SU-DHL-6 (cell line): ENCODE data around the gene BTBD2.

Experiments
- H2AFZ ChIP-seq: fragments of 200-600 bp; sonication (generic); 2 replicates; pipeline ENCODE4 v1.6.1; 2014; ENCODE audit warnings: low read depth, mild to moderate bottlenecking, moderate library complexity, mixed read lengths, antibody characterized with exemption, low read length; ENCODE audit not compliant: severe bottlenecking
- H3F3A ChIP-seq: fragments of 200-600 bp; shearing (Covaris generic); 2 replicates; pipeline ENCODE4 v1.6.0; 2016; ENCODE audit warnings: antibody characterized with exemption, mild to moderate bottlenecking; ENCODE audit not compliant: insufficient read depth
- H3K27ac ChIP-seq: fragments of 200-600 bp; sonication (generic); 2 replicates; pipeline ENCODE4 v1.5.1; 2016; ENCODE audit warnings: low read depth, mild to moderate bottlenecking, low read length, moderate library complexity, mixed read lengths
- H3K27me3 ChIP-seq: fragments of 200-600 bp; sonication (generic), shearing (Covaris generic); 2 replicates; pipeline ENCODE4 v1.6.0; 2014; ENCODE audit warnings: mild to moderate bottlenecking, low read length
- H3K36me3 ChIP-seq: fragments of 200-600 bp; sonication (generic); 2 replicates; pipeline ENCODE4 v1.6.1; 2014; ENCODE audit warnings: mild to moderate bottlenecking, low read length, mixed read lengths
- H3K4me2 ChIP-seq: fragments of 300-600, 200-600 bp; shearing (Covaris generic), sonication (generic); 2 replicates; pipeline ENCODE4 v1.6.0; 2014; ENCODE audit warnings: low read length, low read depth, mild to moderate bottlenecking; ENCODE audit not compliant: poor library complexity, severe bottlenecking
- H3K4me3 ChIP-seq: fragments of 200-600 bp; sonication (generic); 2 replicates; pipeline ENCODE4 v1.5.1; 2014; ENCODE audit warnings: antibody characterized with exemption, low read length, mild to moderate bottlenecking, mixed read lengths; ENCODE audit not compliant: insufficient read depth, poor library complexity, severe bottlenecking
- H3K79me2 ChIP-seq: fragments of 200-600 bp; sonication (generic); 2 replicates; pipeline ENCODE4 v1.6.1; 2014; ENCODE audit warnings: mild to moderate bottlenecking, low read length, moderate library complexity; ENCODE audit not compliant: insufficient read depth
- H3K9ac ChIP-seq: fragments of 200-600 bp; sonication (generic); 2 replicates; pipeline ENCODE4 v1.7.0; 2014; ENCODE audit warnings: mild to moderate bottlenecking, low read length
- H3K9me2 ChIP-seq: fragments of 200-600 bp; sonication (generic); replicated peaks from 2 replicates; pipeline ENCODE4 v1.6.1; 2014; ENCODE audit warnings: low read length; ENCODE audit not compliant: insufficient read depth
- H3K9me3 ChIP-seq: fragments of 200-600 bp; sonication (generic); 2 replicates; pipeline ENCODE4 v1.6.1; 2014; ENCODE audit warnings: low read length, mixed read lengths; ENCODE audit not compliant: insufficient read depth
- H4K20me1 ChIP-seq: fragments of 200-600 bp; sonication (generic); 2 replicates; pipeline ENCODE4 v1.6.1; 2014; ENCODE audit warnings: low read depth, mild to moderate bottlenecking, antibody characterized with exemption, low read length, moderate library complexity, mixed read lengths
- CTCF ChIP-seq: fragments of 200-600 bp; sonication (generic); IDR thresholded peaks from one replicate; pipeline ENCODE4 v1.5.1; 2017; ENCODE audit warnings: antibody characterized with exemption, mild to moderate bottlenecking, low read length, moderate library complexity; ENCODE audit not compliant: insufficient read depth, poor library complexity, severe bottlenecking
- EZH2phosphoT487 ChIP-seq: fragments of 200-600 bp; sonication (generic), shearing (Covaris generic); conservative IDR thresholded peaks from 2 replicates; pipeline ENCODE4 v1.6.1; 2018; ENCODE audit warnings: mild to moderate bottlenecking, antibody characterized with exemption, low read length, moderate library complexity, mixed read lengths

BTBD2 gene

GRCh38 chr19:1953037-1953436, 62.5 kb downstream of the BTBD2 start:
- H3K79me2 ChIP-seq: peaks cover 52% of the 10 kb centered on the region

GRCh38 chr19:1952635-1953034, 62.9 kb downstream of the BTBD2 start:
- TF ChIP-seq CTCF (no peak), EZH2phosphoT487 (no peak)
- Histone ChIP-seq H3K79me2 (peaks cover 56% of the 10 kb centered on the region), H4K20me1 (no peaks in the 10 kb centered on the region), H3K36me3 (no peaks in the 10 kb centered on the region), H3F3A (no peaks in the 10 kb centered on the region), H3K9ac (no peak overlapping the region), H3K27me3 (no peaks in the 10 kb centered on the region), H2AFZ (no peak overlapping the region), H3K4me2 (no peak overlapping the region), H3K9me2 (no peaks in the 10 kb centered on the region), H3K9me3 (no peaks in the 10 kb centered on the region), H3K4me3 (no peak overlapping the region), H3K27ac (no peak overlapping the region)

More at GRCh38 chr19:1953037-1953436, 62.5 kb downstream of the BTBD2 start:
- no peaks in the 10 kb centered on the region for H3K9me3 ChIP-seq
- no peak overlapping the region for H2AFZ ChIP-seq
- no peaks in the 10 kb centered on the region for H4K20me1 ChIP-seq
- H3K9me2 ChIP-seq: no peaks in the 10 kb centered on the region
- H3K4me2 ChIP-seq: no peak overlapping the region
- no peak for TF ChIP-seq CTCF
- no peak for TF ChIP-seq EZH2phosphoT487
- H3K36me3 ChIP-seq: no peaks in the 10 kb centered on the region
- no peaks in the 10 kb centered on the region for H3F3A ChIP-seq
- H3K27me3 ChIP-seq: no peaks in the 10 kb centered on the region
- H3K4me3 ChIP-seq: no peak overlapping the region
- H3K27ac ChIP-seq: no peak overlapping the region
- no peak overlapping the region for H3K9ac ChIP-seq

- Histone ChIP-seq H3K4me2 (no peak overlapping the region), H4K20me1 (no peaks in the 10 kb centered on the region), H3K36me3 (no peaks in the 10 kb centered on the region), H3K27me3 (no peaks in the 10 kb centered on the region), H3K9ac (no peak overlapping the region), H3F3A (no peaks in the 10 kb centered on the region), H2AFZ (no peak overlapping the region), H3K27ac (no peak overlapping the region), H3K79me2 (peaks cover 68% of the 10 kb centered on the region), H3K9me2 (no peaks in the 10 kb centered on the region), H3K9me3 (no peaks in the 10 kb centered on the region), H3K4me3 (no peak overlapping the region)
- TF ChIP-seq EZH2phosphoT487 (no peak), CTCF (no peak)
Observed at GRCh38 chr19:1950640-1951039, 64.9 kb downstream of the BTBD2 start.
